HepG2 (cell line): ENCODE measurements around the gene GNMT. TPM values are rescaled to one million over a fixed set of nuclear protein-coding genes. Genes with fewer than 3 reads are reported as not detected.
A peak's percentile ranks its signal among the peaks of the same experiment; 100 is the strongest.

Experiments
- ATAC-seq: fragments of 200-7000 bp; cut with Tn5 transposase; 3 replicates; pipeline ENCODE4 v1.9.1; 2020; ENCODE audit warnings: mild to moderate bottlenecking, moderate library complexity
- BruUV-seq: library from RNA; stranded (reverse); fragments of 400-500 nt; replicated peaks from 2 replicates; lab custom pipeline; 2021; lab: Mats Ljungman, UMichigan
- CTCF ChIA-PET: fragments of 300-600 bp; formaldehyde crosslinking; extraction: SDS; loops from one replicate; lab custom pipeline; 2021; ENCODE audit warnings: low total read pairs, inconsistent platforms, low intra/inter-chr PET ratio; lab: Yijun Ruan, JAX
- POLR2A ChIA-PET: fragments of 350-600 bp; sonication (Branson Sonifier 250); formaldehyde crosslinking; loops from one replicate; lab custom pipeline; 2020; ENCODE audit warnings: antibody characterized with exemption, inconsistent platforms; lab: Yijun Ruan, JAX
- DNase-seq: peaks from one replicate; pipeline ENCODE4 v3.0.0-alpha.2; 2015; ENCODE audit warnings: low spot score
- FAIRE-seq: peaks from 3 replicates; lab custom pipeline; 2011; peaks lifted over from hg19 to GRCh38; lab: Jason Lieb, UNC
- H2AFZ ChIP-seq: one replicate; pipeline ENCODE4 v1.6.1; 2011; ENCODE audit warnings: low read length, inconsistent platforms
- H3K27ac ChIP-seq: fragments of 300-600 bp; 3 replicates; pipeline ENCODE4 v1.8.0; 2011; ENCODE audit warnings: mixed run types, mild to moderate bottlenecking, mixed read lengths, low read length, inconsistent platforms; ENCODE audit not compliant: insufficient read depth; ENCODE audit errors: extremely low read length
- H3K27me3 ChIP-seq, 2 experiments: fragments of 200-600 bp in 1 of 2; 2 replicates in 1 of 2; 3 replicates in 1 of 2; pipeline versions ENCODE4 v1.6.0 to v1.8.0; 2011; ENCODE audit warnings: low read length in 2 of 2, mild to moderate bottlenecking in 2 of 2, moderate library complexity in 2 of 2, inconsistent platforms in 1 of 2; ENCODE audit not compliant: insufficient read depth in 2 of 2, control insufficient read depth in 1 of 2
- H3K36me3 ChIP-seq, 2 experiments: fragments of 200-600 bp in 1 of 2; replicated peaks in 1 of 2; 2 replicates in 1 of 2; 3 replicates in 1 of 2; pipeline versions ENCODE4 v1.5.1 to v1.8.0; 2011; ENCODE audit warnings: low read length in 2 of 2, inconsistent platforms in 1 of 2; ENCODE audit not compliant: insufficient read depth in 2 of 2, control insufficient read depth in 1 of 2
- H3K4me1 ChIP-seq: 2 replicates; pipeline ENCODE4 v1.5.1; 2012; ENCODE audit warnings: low read length, inconsistent platforms; ENCODE audit not compliant: insufficient read depth
- H3K4me2 ChIP-seq: 2 replicates; pipeline ENCODE4 v1.6.0; 2011; ENCODE audit warnings: low read depth, low read length, inconsistent platforms
- H3K4me3 ChIP-seq, 3 experiments: fragments of 200-600 bp in 1 of 3; sonication (generic), shearing (Covaris generic) in 1 of 3; replicated peaks in 1 of 3; 2 replicates each; pipeline ENCODE4 v1.5.1; 2011 to 2016; ENCODE audit warnings: low read length in 3 of 3, inconsistent platforms in 2 of 3, low read depth in 2 of 3, mild to moderate bottlenecking in 2 of 3, control low read depth in 1 of 3, mixed read lengths in 1 of 3; ENCODE audit not compliant: insufficient read depth in 1 of 3
- H3K79me2 ChIP-seq: one replicate; pipeline ENCODE4 v1.6.1; 2011; ENCODE audit warnings: low read length, inconsistent platforms; ENCODE audit not compliant: insufficient read depth
- H3K9ac ChIP-seq: 2 replicates; pipeline ENCODE4 v1.6.0; 2011; ENCODE audit warnings: mild to moderate bottlenecking, low read depth, low read length, inconsistent platforms; ENCODE audit not compliant: insufficient read depth
- H3K9me3 ChIP-seq: 2 replicates; pipeline ENCODE4 v1.5.1; 2012; ENCODE audit warnings: mild to moderate bottlenecking, low read length
- H4K20me1 ChIP-seq: 2 replicates; pipeline ENCODE4 v1.6.0; 2011; ENCODE audit warnings: inconsistent platforms, mild to moderate bottlenecking, low read length, moderate library complexity; ENCODE audit not compliant: insufficient read depth
- AKAP8 ChIP-seq: sonication (generic); formaldehyde crosslinking; IDR thresholded peaks from 2 replicates; pipeline ENCODE4 v1.5.1; 2020; ENCODE audit warnings: mild to moderate bottlenecking, missing genetic modification reagents
- MED1 ChIP-seq: sonication (generic); formaldehyde crosslinking; IDR thresholded peaks from 2 replicates; pipeline ENCODE4 v1.4.0; 2020; ENCODE audit warnings: missing genetic modification reagents
- WIZ ChIP-seq: sonication (generic); formaldehyde crosslinking; IDR thresholded peaks from 2 replicates; pipeline ENCODE4 v1.5.1; 2020; ENCODE audit warnings: mild to moderate bottlenecking, missing genetic modification reagents
- ZNF616 ChIP-seq: sonication (generic); formaldehyde crosslinking; IDR thresholded peaks from 2 replicates; pipeline ENCODE4 v1.5.0; 2020; ENCODE audit warnings: low read depth, mild to moderate bottlenecking, missing genetic modification reagents
- WGBS: methylation state at CpG from one replicate; pipeline ENCODE4 v1.1.6; 2017; ENCODE audit warnings: low lambda C conversion rate; 5-methylcytosine and 5-hydroxymethylcytosine counted together
- in situ Hi-C: cut with HindIII; loops from 2 replicates; pipeline ENCODE4 v1.10.0; 2017; ENCODE audit warnings: low pct_unique_long_range_greater_than_20kb; ENCODE audit not compliant: extremely low pct_ligation_motif_present
- intact Hi-C: fragments of 100-400 bp; cut with micrococcal nuclease; formaldehyde crosslinking; loops from one replicate; pipeline ENCODE4 v1.10.0; 2022; ENCODE audit not compliant: unreplicated experiment
- polyA plus RNA-seq, 8 experiments: library from polyadenylated mRNA; depleted of rRNA in 3 of 8; stranded (reverse) in 7 of 8; unstranded in 1 of 8; fragments of >200 nt; fragmentation: Illumina TruSeq in 4 of 8; extraction: Trizol in 4 of 8; gene quantifications; 2 replicates each; pipeline versions ENCODE4 v1.2.1 to v1.2.3, GENCODE V29; 2011 to 2016; ENCODE audit warnings: low read depth in 4 of 8, missing spikeins in 1 of 8, mixed read lengths in 1 of 8; ENCODE audit not compliant: insufficient read depth in 1 of 8
- total RNA-seq, 5 experiments: library from RNA; depleted of rRNA; stranded (reverse); fragments of >200 nt; fragmentation: Illumina TruSeq; extraction: Trizol; gene quantifications; 2 replicates each; pipeline ENCODE4 v1.2.3, GENCODE V29; 2016; ENCODE audit warnings: low read depth in 1 of 5

Gene GNMT
- total and polyA plus RNA-seq, 2 of the 13 experiments (the other 11 are each of a cell fraction or from before 2014, with no cell fraction given) = 2.8 to 7.0 TPM

- in situ Hi-C loops (no loop called here), intact Hi-C loops (no loop called here)
- no peak for TF ChIP-seq ZNF616 (CRISPR knock-in tag)
- CTCF ChIA-PET = no interaction called here
- Histone ChIP-seq H3K4me1 (peaks cover 47% of the 10 kb centered on the region), H3K27me3 (no peaks in the 10 kb centered on the region), H3K27ac (no peak overlapping the region), H4K20me1 (no peaks in the 10 kb centered on the region), H3K4me2 (no peak overlapping the region), H3K9me3 (no peaks in the 10 kb centered on the region), H3K36me3 (0 out of 5 replicates have a peak, but pooled peaks cover 0 to 1% of the 10 kb centered on the region in 2 experiments), H3K9ac (no peak overlapping the region), H2AFZ (no peak overlapping the region), H3K4me3 (no peak overlapping the region), H3K79me2 (no peaks in the 10 kb centered on the region)
- FAIRE-seq (no peak), ATAC-seq (no peak), DNase-seq (no peak)
- BruUV-seq = no TSS peak
- WGBS = 98% methylated on average over 5 of the region's 12 CpGs
- POLR2A ChIA-PET = interaction anchor here (1.0 to 3.4 kb wide), 4 partner anchors 11 to 92 kb away, joined by 3 to 38 read pairs (median 4); partner anchors contain the start of genes CNPY3, PEX6 and PPP2R5D
These were observed 7.7 kb downstream of the GNMT start for GRCh38 chr6:42968126-42968701.

GRCh38 chr6:42968783-42969182 lies 8.2 kb downstream of the GNMT start:
- 87% methylated on average over 4 of the region's 4 CpGs for WGBS
- Histone ChIP-seq H3K4me3 (no peak overlapping the region), H3K9me3 (no peaks in the 10 kb centered on the region), H3K9ac (no peak overlapping the region), H3K4me1 (peaks cover 47% of the 10 kb centered on the region), H2AFZ (no peak overlapping the region), H3K79me2 (no peaks in the 10 kb centered on the region), H3K4me2 (no peak overlapping the region), H3K27me3 (no peaks in the 10 kb centered on the region), H3K27ac (peak overlapping the region; percentile 53), H3K36me3 (0 out of 5 replicates have a peak, but pooled peaks cover 0 to 1% of the 10 kb centered on the region in 2 experiments), H4K20me1 (no peaks in the 10 kb centered on the region)
- no peak for FAIRE-seq
- no peak for DNase-seq
- no peak for ATAC-seq
- BruUV-seq = no TSS peak
- intact Hi-C loops = no loop called here
- POLR2A ChIA-PET = interaction anchor here (1.0 to 3.4 kb wide), 4 partner anchors 10 to 92 kb away, joined by 3 to 38 read pairs (median 3); partner anchors contain the start of genes PEX6 and PPP2R5D
- 0 out of 2 replicates have a peak, but pooled peaks have one; percentile 42 for TF ChIP-seq AKAP8 (CRISPR knock-in tag)
- no peak for TF ChIP-seq MED1
- 0 out of 2 replicates have a peak, but pooled peaks have one; percentile 58 for TF ChIP-seq WIZ (CRISPR knock-in tag)
- in situ Hi-C loops = no loop called here
- CTCF ChIA-PET = no interaction called here
